ENCODE measurements around the gene PDCD2L. TPM values are rescaled to one million over a fixed set of nuclear protein-coding genes. Genes with fewer than 3 reads are reported as not detected.
A peak's percentile ranks its signal among the peaks of the same experiment; 100 is the strongest.

Gene PDCD2L
- total RNA-seq, 1 donor from 2014 or later, result 18.1 TPM

DNA sequence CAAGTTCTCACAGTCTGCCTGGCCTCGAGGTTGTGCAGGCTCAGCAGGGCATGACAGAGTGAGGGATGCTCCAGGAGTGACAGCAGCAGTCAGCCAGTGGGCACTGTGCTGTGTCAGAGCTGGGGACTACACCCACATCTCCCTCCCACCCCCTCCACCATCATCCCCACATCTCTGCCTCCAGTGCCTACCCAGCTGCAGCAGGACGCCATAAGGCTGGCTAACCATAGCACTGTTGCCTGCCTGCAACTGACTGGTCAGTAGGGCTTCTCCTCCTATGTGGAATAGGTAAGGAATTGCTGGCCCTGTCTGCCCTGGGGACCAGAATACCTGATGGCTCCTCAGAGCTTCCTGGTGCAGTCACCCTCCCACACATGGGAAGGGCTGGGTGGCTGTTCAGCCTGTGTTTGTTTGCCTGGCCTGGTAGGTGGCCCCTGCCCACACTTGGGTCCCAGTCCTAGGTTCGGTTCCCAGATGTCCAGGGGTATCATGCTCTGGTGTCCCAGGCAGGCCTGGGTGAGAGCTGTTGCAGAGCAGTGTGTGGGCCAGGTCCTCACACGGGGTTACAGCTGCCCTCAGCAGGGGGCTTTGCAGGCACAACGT, 23.5 kb upstream of the PDCD2L start:
- Mint-ChIP-seq H3K9me3 (ENCODE audit: low read depth) (no peaks in the 10 kb centered on the region), H3K36me3 (ENCODE audit: insufficient read depth) (peaks cover 22% of the 10 kb centered on the region), H3K4me3 (ENCODE audit: low read depth) (no peak overlapping the region), H3K27ac (no peak overlapping the region), H3K4me1 (ENCODE audit: low read depth) (no peaks in the 10 kb centered on the region), H3K27me3 (no peaks in the 10 kb centered on the region)
- TF ChIP-seq CTCF (IDR thresholded peaks at IDR 0.05; ENCODE audit: unreplicated experiment), result no peak
- no peak for DNase-seq (ENCODE audit: low spot score, unreplicated experiment)

DNA sequence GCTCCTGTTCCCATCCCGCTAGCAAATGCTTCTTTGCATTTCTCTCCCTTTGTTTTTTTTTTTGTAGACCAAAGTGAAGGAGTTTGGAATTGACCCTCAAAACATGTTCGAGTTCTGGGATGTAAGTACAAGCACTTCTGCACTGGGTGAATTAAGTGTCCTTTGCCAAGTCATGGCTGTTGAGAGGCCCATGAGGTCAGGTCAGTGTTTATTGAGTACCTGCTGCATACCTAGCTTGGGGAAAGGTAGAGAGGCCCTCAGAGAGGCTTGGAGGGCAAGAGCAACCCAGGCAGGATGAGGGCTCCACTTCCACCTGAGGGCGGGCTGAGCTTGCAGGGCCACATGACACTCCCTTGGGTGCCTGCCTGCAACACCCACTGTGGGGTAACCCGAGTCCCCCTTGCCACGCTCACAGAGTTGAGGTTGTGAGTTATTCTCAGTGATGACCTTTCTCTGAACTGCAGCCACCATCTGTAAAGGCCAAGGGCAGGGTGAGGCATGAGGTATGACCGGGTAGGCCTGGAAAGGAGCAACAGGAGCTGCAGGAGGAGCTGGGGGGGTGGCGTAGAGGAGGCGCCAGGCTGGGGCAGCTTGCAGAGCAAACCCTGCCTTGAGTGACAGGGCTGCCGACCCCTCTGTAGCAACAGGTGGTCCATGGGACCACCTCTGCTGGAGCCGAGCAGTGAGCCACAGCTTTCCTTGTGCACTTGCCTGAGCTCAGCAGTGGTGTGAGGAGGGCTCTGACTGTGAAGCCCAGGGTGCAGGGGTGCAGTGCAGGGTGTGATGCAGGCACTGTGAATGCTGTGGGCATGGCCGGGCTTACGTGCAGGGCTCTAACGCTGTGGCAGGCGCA, 22.6 kb upstream of the PDCD2L start:
- Mint-ChIP-seq H3K4me1 (ENCODE audit: low read depth) (no peaks in the 10 kb centered on the region), H3K27ac (no peak overlapping the region), H3K4me3 (ENCODE audit: low read depth) (no peak overlapping the region), H3K27me3 (no peaks in the 10 kb centered on the region), H3K36me3 (ENCODE audit: insufficient read depth) (peaks cover 23% of the 10 kb centered on the region), H3K9me3 (ENCODE audit: low read depth) (no peaks in the 10 kb centered on the region)
- no peak for TF ChIP-seq CTCF (IDR thresholded peaks at IDR 0.05; ENCODE audit: unreplicated experiment)
- DNase-seq (ENCODE audit: low spot score, unreplicated experiment), result no peak

DNA sequence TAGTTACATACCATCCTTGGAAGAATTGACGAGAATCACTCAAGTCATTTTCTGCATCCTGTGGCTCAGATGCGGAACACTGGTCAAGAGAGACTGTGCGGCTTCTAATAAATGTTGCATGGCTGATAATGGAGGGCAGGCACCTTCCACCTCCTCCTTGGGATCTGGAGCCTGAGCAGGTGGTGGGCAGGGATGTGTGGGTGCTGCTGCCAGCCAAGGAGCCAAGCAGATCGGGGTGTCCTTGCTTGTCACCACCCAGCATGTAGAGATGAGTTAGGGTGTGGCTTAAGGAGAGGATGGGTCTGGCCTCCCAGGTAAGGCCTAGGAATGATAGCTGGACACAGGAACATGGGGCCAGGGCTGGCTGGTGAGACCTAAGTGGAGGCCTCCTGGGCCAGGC, 21.7 kb upstream of the PDCD2L start:
- no peak for TF ChIP-seq CTCF (IDR thresholded peaks at IDR 0.05; ENCODE audit: unreplicated experiment)
- Mint-ChIP-seq H3K4me3 (ENCODE audit: low read depth) (no peak overlapping the region), H3K27me3 (no peaks in the 10 kb centered on the region), H3K4me1 (ENCODE audit: low read depth) (no peaks in the 10 kb centered on the region), H3K9me3 (ENCODE audit: low read depth) (no peaks in the 10 kb centered on the region), H3K27ac (peak overlapping the region; percentile 33), H3K36me3 (ENCODE audit: insufficient read depth) (peaks cover 22% of the 10 kb centered on the region)
- DNase-seq (ENCODE audit: low spot score, unreplicated experiment), result no peak

DNA sequence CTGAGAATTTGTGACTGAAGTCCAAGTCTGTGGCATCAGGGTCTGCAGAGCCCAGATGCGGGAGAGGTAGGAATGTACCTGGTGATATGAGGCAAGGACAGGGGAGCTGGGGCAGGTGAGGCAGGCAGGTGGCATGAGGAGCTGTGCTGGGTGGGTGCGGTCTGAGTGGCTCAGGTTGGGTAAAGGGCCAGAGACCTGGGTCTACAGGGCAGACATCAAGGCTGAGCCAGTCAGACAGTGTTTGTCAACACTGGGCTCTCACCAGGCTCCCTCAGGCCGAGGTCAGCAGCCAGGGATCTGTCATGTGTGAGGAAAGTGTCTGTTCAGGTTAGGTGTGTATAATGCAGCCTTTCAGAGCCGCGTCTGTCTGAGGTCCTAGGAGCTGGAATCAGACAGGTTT, 20.6 kb upstream of the PDCD2L start:
- TF ChIP-seq CTCF (IDR thresholded peaks at IDR 0.05; ENCODE audit: unreplicated experiment), result no peak
- DNase-seq (ENCODE audit: low spot score, unreplicated experiment), result no peak
- Mint-ChIP-seq H3K4me1 (ENCODE audit: low read depth) (no peaks in the 10 kb centered on the region), H3K27ac (no peak overlapping the region), H3K4me3 (ENCODE audit: low read depth) (no peak overlapping the region), H3K9me3 (ENCODE audit: low read depth) (no peaks in the 10 kb centered on the region), H3K36me3 (ENCODE audit: insufficient read depth) (peaks cover 19% of the 10 kb centered on the region), H3K27me3 (no peaks in the 10 kb centered on the region)

- no peak for TF ChIP-seq CTCF (IDR thresholded peaks at IDR 0.05; ENCODE audit: unreplicated experiment)
- H3K9me3 Mint-ChIP-seq (ENCODE audit: low read depth), result no peaks in the 10 kb centered on the region
- no peaks in the 10 kb centered on the region for H3K4me1 Mint-ChIP-seq (ENCODE audit: low read depth)
- H3K4me3 Mint-ChIP-seq (ENCODE audit: low read depth), result no peak overlapping the region
- no peak for DNase-seq (ENCODE audit: low spot score, unreplicated experiment)
- H3K27ac Mint-ChIP-seq, result peak overlapping the region; percentile 6
- H3K27me3 Mint-ChIP-seq, result no peaks in the 10 kb centered on the region
- H3K36me3 Mint-ChIP-seq (ENCODE audit: insufficient read depth), result peaks cover 17% of the 10 kb centered on the region
Observed at GRCh38 chr19:34386645-34387445, 17.4 kb upstream of the PDCD2L start.

Data from progenitor cell of endocrine pancreas (in vitro differentiated cells).